Measurements from ENCODE around the gene AKR1C8. TPM values are rescaled to one million over a fixed set of nuclear protein-coding genes. Genes with fewer than 3 reads are reported as not detected.

Gene AKR1C8
- total RNA-seq, 5 donors from 2014 or later (not counting 1 experiment from before 2014, with no cell fraction given) = 0.46 to 2.0 (median 1.6) TPM; not detected in 1

DNA sequence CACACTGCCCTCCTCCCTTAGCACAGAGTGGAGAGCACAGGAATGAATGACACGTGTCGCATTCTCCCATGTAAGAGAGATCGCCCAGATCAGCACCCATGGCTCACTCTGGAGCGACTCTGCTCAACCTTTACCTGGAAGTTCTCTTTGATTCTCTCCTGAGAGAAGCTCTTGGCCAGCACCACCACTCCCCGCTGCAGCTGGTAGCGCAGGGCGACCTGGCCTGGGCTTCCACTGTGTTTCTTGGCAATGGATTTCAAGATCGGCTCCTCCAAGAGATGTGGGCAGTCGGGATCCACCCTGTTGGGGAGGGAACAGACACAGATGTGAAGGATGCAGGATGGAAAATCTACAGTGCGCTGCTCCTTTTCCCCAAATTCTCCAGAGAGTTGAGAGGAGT is 27.4 kb downstream of the AKR1C8 start:
- Mint-ChIP-seq H3K4me1 (no peaks in the 10 kb centered on the region), H3K36me3 (no peaks in the 10 kb centered on the region), H3K4me3 (no peak overlapping the region), H3K27me3 (peaks cover 3 to 16% of the 10 kb centered on the region in 2 donors), H3K9me3 (peaks cover 0 to 9% (median 5%) of the 10 kb centered on the region in 3 donors), H3K27ac (no peak overlapping the region)
- WGBS (ENCODE audit: insufficient coverage) = 78% methylated on average over 7 of the region's 10 CpGs
- Histone ChIP-seq H3K4me1 (ENCODE audit: control insufficient read depth in 1 of 2, extremely low read depth in 1 of 2, insufficient read depth in 2 of 2, low read length in 2 of 2) (no peaks in the 10 kb centered on the region), H3K27me3 (replicated peaks in 1 of 2; ENCODE audit: control insufficient read depth in 2 of 2, extremely low read depth in 1 of 2, insufficient read depth in 2 of 2, low read length in 1 of 2) (no peaks in the 10 kb centered on the region), H3K36me3 (ENCODE audit: control insufficient read depth in 2 of 2, extremely low read depth in 1 of 2, insufficient read depth in 1 of 2, low read length in 1 of 2) (no peaks in the 10 kb centered on the region), H3K4me3 (ENCODE audit: control insufficient read depth in 1 of 2, extremely low read depth in 1 of 2, low read length in 1 of 2) (no peak overlapping the region), H3K9me3 (no peaks in the 10 kb centered on the region), H3K27ac (ENCODE audit: low read length) (no peak overlapping the region)
- CTCF ChIA-PET = no interaction called here
- POLR2A ChIA-PET = interaction anchor here in 1 of 2 donors (1.0 kb wide), 1 partner anchor 51 kb away, joined by 3 read pairs; no protein-coding TSS in a partner anchor
- DNase-seq = no peak
- ATAC-seq (replicated peaks in 1 of 4) = no peak

DNA sequence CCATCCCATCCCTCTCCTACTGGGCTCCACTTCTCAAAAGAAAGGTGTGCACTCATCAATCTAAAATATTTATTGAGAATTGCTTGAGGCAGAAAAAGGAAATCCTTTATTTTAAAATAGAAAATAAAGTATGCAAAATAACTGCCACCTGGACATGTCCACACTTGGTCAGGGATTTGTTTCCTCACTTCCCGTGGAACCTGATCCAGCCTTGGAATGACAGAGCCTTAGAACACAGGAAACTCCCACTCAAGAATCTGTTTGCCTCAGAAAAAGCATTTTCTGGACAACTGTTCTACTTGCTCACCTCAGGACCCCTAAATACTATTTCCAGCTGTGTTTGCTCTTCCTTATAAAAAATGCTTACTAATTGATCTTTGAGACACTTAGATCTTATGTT is 29.0 kb downstream of the AKR1C8 start:
- no peaks in the 10 kb centered on the region for H3K27me3 ChIP-seq (replicated peaks in 1 of 2; ENCODE audit: control insufficient read depth in 2 of 2, extremely low read depth in 1 of 2, insufficient read depth in 2 of 2, low read length in 1 of 2)
- WGBS (ENCODE audit: insufficient coverage) = 40% methylated on average over 1 of the region's 1 CpG
- ChIA-PET CTCF (no interaction called here), POLR2A (no interaction called here)
- H3K27ac ChIP-seq (ENCODE audit: low read length) = no peak overlapping the region
- no peaks in the 10 kb centered on the region for H3K36me3 Mint-ChIP-seq
- no peaks in the 10 kb centered on the region for H3K4me1 Mint-ChIP-seq
- H3K4me3 ChIP-seq (ENCODE audit: control insufficient read depth in 1 of 2, extremely low read depth in 1 of 2, low read length in 1 of 2) = no peak overlapping the region
- H3K27ac Mint-ChIP-seq = no peak overlapping the region
- H3K27me3 Mint-ChIP-seq = peaks cover 3 to 13% of the 10 kb centered on the region in 2 donors
- H3K9me3 Mint-ChIP-seq = peaks cover 0 to 3% (median 3%) of the 10 kb centered on the region in 3 donors
- H3K4me3 Mint-ChIP-seq = no peak overlapping the region
- no peak for DNase-seq
- no peaks in the 10 kb centered on the region for H3K36me3 ChIP-seq (ENCODE audit: control insufficient read depth in 2 of 2, extremely low read depth in 1 of 2, insufficient read depth in 1 of 2, low read length in 1 of 2)
- ATAC-seq (replicated peaks in 1 of 4) = no peak
- H3K9me3 ChIP-seq = no peaks in the 10 kb centered on the region
- no peaks in the 10 kb centered on the region for H3K4me1 ChIP-seq (ENCODE audit: control insufficient read depth in 1 of 2, extremely low read depth in 1 of 2, insufficient read depth in 2 of 2, low read length in 2 of 2)

DNA sequence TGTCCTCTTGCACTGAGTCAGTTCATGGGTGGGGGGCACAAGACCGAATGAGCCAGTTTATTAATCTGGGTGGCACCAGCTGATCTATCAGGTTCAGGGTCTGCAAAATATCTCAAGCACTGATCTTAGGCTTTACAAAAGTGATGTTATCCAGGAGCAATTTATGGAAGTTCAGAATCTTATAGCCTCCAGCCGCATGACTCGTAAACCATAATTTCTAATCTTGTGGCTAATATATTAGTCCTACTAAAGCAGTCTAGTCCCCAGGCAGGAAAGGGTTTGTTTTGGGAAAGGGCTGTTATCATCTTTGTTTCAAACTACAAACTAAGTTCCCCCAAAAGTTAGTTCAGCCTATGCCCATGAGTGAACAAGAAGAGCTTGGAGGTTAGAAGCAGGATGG is 33.9 kb downstream of the AKR1C8 start:
- no peak overlapping the region for H3K4me3 Mint-ChIP-seq
- POLR2A ChIA-PET = no interaction called here
- H3K9me3 Mint-ChIP-seq = peaks cover 0 to 11% (median 6%) of the 10 kb centered on the region in 3 donors
- no CpG with 5 or more reads among the region's 3 CpGs for WGBS (ENCODE audit: insufficient coverage)
- H3K36me3 Mint-ChIP-seq = no peaks in the 10 kb centered on the region
- no peaks in the 10 kb centered on the region for H3K4me1 Mint-ChIP-seq
- H3K4me1 ChIP-seq (ENCODE audit: control insufficient read depth in 1 of 2, extremely low read depth in 1 of 2, insufficient read depth in 2 of 2, low read length in 2 of 2) = no peaks in the 10 kb centered on the region
- CTCF ChIA-PET = no interaction called here
- ATAC-seq (replicated peaks in 1 of 4) (no peak), DNase-seq (no peak)
- peaks cover 0 to 2% of the 10 kb centered on the region in 2 donors for H3K27me3 Mint-ChIP-seq
- no peak overlapping the region for H3K27ac ChIP-seq (ENCODE audit: low read length)
- H3K36me3 ChIP-seq (ENCODE audit: control insufficient read depth in 2 of 2, extremely low read depth in 1 of 2, insufficient read depth in 1 of 2, low read length in 1 of 2) = no peaks in the 10 kb centered on the region
- H3K4me3 ChIP-seq (ENCODE audit: control insufficient read depth in 1 of 2, extremely low read depth in 1 of 2, low read length in 1 of 2) = no peak overlapping the region
- no peaks in the 10 kb centered on the region for H3K27me3 ChIP-seq (replicated peaks in 1 of 2; ENCODE audit: control insufficient read depth in 2 of 2, extremely low read depth in 1 of 2, insufficient read depth in 2 of 2, low read length in 1 of 2)
- peaks cover 2% of the 10 kb centered on the region for H3K9me3 ChIP-seq
- H3K27ac Mint-ChIP-seq = no peak overlapping the region

DNA sequence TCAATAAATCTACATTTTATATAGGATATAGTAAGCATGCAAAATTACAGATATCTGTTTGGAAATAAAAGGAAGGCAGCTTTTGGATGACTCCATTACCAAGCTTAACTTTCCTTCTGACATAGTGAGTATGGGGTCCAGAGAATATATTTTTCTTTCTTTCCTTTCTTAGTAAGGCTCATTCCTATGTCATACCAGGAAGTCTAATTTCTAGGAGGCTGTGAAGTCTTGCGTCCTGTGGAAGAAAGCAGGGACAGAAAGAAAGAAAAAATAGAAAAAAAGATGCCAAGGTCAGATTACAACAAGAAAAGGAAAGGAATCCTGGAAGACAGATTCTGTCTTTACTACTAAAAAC is 36.3 kb downstream of the AKR1C8 start:
- Mint-ChIP-seq H3K27ac (no peak overlapping the region), H3K4me1 (no peaks in the 10 kb centered on the region), H3K36me3 (no peaks in the 10 kb centered on the region), H3K27me3 (peaks cover 0 to 2% of the 10 kb centered on the region in 2 donors), H3K4me3 (no peak overlapping the region), H3K9me3 (peaks cover 0 to 11% (median 6%) of the 10 kb centered on the region in 3 donors)
- H3K27me3 ChIP-seq (replicated peaks in 1 of 2; ENCODE audit: control insufficient read depth in 2 of 2, extremely low read depth in 1 of 2, insufficient read depth in 2 of 2, low read length in 1 of 2) = no peaks in the 10 kb centered on the region
- no peak overlapping the region for H3K27ac ChIP-seq (ENCODE audit: low read length)
- H3K4me1 ChIP-seq (ENCODE audit: control insufficient read depth in 1 of 2, extremely low read depth in 1 of 2, insufficient read depth in 2 of 2, low read length in 2 of 2) = no peaks in the 10 kb centered on the region
- H3K4me3 ChIP-seq (ENCODE audit: control insufficient read depth in 1 of 2, extremely low read depth in 1 of 2, low read length in 1 of 2) = no peak overlapping the region
- no peaks in the 10 kb centered on the region for H3K36me3 ChIP-seq (ENCODE audit: control insufficient read depth in 2 of 2, extremely low read depth in 1 of 2, insufficient read depth in 1 of 2, low read length in 1 of 2)
- POLR2A ChIA-PET = no interaction called here
- no CpG with 5 or more reads among the region's 1 CpG for WGBS (ENCODE audit: insufficient coverage)
- H3K9me3 ChIP-seq = peaks cover 2% of the 10 kb centered on the region
- ATAC-seq (replicated peaks in 1 of 4) (no peak), DNase-seq (no peak)
- CTCF ChIA-PET = no interaction called here

DNA sequence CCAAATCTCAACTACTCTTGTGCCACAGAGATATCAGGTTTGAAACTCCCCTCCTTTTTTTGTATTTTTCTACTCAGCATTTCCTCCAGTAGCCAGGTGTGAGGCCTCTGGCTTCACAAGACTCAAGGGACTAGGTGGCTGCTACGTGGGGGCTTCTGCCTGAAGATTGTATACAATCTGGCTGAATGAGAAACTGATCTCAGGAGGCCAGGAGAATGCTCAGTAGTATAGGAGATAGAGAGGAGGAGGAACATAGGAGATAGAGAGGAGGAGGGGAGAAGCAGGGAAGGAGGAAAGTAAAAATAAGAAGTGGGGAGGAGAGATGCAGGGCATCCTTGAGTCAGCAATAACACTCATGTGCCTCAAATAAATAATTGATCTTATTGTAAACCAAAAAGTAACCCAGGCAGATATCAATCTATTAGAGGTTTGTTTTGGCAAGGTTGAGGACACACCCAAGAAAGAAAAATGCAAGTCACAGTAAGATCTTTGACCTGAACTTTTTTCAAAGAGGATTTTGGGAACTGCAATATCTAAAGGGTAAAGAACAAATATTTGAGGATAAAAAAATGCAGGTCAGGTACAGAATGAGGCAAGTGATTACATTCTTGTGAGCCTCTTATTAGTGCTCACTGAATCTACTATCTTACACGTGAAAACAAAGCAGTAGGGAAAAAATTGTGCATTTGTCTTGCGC is 36.8 kb downstream of the AKR1C8 start:
- no peaks in the 10 kb centered on the region for H3K27me3 Mint-ChIP-seq
- H3K36me3 Mint-ChIP-seq = no peaks in the 10 kb centered on the region
- H3K27ac Mint-ChIP-seq = no peak overlapping the region
- ATAC-seq (replicated peaks in 1 of 4) (no peak), DNase-seq (no peak)
- peaks cover 0 to 11% (median 6%) of the 10 kb centered on the region in 3 donors for H3K9me3 Mint-ChIP-seq
- WGBS (ENCODE audit: insufficient coverage) = no CpG with 5 or more reads among the region's 3 CpGs
- H3K4me1 Mint-ChIP-seq = no peaks in the 10 kb centered on the region
- Histone ChIP-seq H3K36me3 (ENCODE audit: control insufficient read depth in 2 of 2, extremely low read depth in 1 of 2, insufficient read depth in 1 of 2, low read length in 1 of 2) (no peaks in the 10 kb centered on the region), H3K4me1 (ENCODE audit: control insufficient read depth in 1 of 2, extremely low read depth in 1 of 2, insufficient read depth in 2 of 2, low read length in 2 of 2) (no peaks in the 10 kb centered on the region), H3K4me3 (ENCODE audit: control insufficient read depth in 1 of 2, extremely low read depth in 1 of 2, low read length in 1 of 2) (no peak overlapping the region), H3K27me3 (replicated peaks in 1 of 2; ENCODE audit: control insufficient read depth in 2 of 2, extremely low read depth in 1 of 2, insufficient read depth in 2 of 2, low read length in 1 of 2) (no peaks in the 10 kb centered on the region), H3K27ac (ENCODE audit: low read length) (no peak overlapping the region), H3K9me3 (peaks cover 2% of the 10 kb centered on the region)
- H3K4me3 Mint-ChIP-seq = no peak overlapping the region
- ChIA-PET CTCF (no interaction called here), POLR2A (no interaction called here)

DNA sequence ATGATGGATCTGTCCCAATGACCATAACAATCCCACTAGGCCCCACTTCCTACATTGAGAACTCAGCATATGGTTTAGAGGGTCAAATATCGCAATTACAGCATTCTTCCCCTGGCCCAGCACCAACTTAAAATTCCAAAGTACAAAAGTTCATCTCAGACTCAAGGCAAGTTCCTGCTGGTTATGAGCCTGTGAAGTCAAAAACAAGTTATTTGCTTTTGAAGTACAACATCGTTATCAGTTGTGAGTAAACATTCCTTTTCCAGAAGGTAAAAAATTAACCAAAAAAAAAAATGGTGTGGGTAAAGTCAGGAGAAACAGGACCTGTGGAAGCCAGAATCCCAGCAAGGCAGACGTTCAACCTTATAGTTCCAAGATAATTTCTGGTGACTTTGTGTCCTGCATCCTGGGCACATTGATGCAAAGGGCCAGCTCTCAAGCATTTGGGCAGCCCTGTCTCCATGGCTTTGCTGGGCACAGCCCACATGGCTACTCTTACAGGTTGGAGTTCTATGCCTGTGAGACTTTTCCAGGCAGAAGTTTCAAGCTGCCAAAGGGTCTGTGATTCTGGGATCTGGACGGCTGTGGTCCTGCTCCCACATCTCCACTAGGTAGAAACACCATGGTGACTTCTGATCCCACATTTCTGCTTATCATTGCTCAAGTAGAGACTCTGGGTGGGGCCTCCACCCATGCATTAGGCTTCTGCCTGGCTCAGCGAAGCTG is 37.5 kb downstream of the AKR1C8 start:
- Histone ChIP-seq H3K4me1 (ENCODE audit: control insufficient read depth in 1 of 2, extremely low read depth in 1 of 2, insufficient read depth in 2 of 2, low read length in 2 of 2) (no peaks in the 10 kb centered on the region), H3K36me3 (ENCODE audit: control insufficient read depth in 2 of 2, extremely low read depth in 1 of 2, insufficient read depth in 1 of 2, low read length in 1 of 2) (no peaks in the 10 kb centered on the region), H3K4me3 (ENCODE audit: control insufficient read depth in 1 of 2, extremely low read depth in 1 of 2, low read length in 1 of 2) (no peak overlapping the region), H3K9me3 (peaks cover 2% of the 10 kb centered on the region), H3K27me3 (replicated peaks in 1 of 2; ENCODE audit: control insufficient read depth in 2 of 2, extremely low read depth in 1 of 2, insufficient read depth in 2 of 2, low read length in 1 of 2) (no peaks in the 10 kb centered on the region), H3K27ac (ENCODE audit: low read length) (no peak overlapping the region)
- POLR2A ChIA-PET = no interaction called here
- Mint-ChIP-seq H3K9me3 (peaks cover 0 to 11% (median 6%) of the 10 kb centered on the region in 3 donors), H3K36me3 (no peaks in the 10 kb centered on the region), H3K4me1 (no peaks in the 10 kb centered on the region), H3K4me3 (no peak overlapping the region), H3K27ac (no peak overlapping the region), H3K27me3 (no peaks in the 10 kb centered on the region)
- no peak for ATAC-seq (replicated peaks in 1 of 4)
- no peak for DNase-seq
- whole genome bisulfite sequencing (ENCODE audit: insufficient coverage) = 74% methylated on average over 3 of the region's 5 CpGs
- CTCF ChIA-PET = no interaction called here
